NCI-H82 (cell line): Measurements from ENCODE around the gene ETF1.

Experiments used
- DNase-seq: peaks from one replicate; lab custom pipeline; 2025; lab: John Stamatoyannopoulos, UW

ETF1 gene

DNA sequence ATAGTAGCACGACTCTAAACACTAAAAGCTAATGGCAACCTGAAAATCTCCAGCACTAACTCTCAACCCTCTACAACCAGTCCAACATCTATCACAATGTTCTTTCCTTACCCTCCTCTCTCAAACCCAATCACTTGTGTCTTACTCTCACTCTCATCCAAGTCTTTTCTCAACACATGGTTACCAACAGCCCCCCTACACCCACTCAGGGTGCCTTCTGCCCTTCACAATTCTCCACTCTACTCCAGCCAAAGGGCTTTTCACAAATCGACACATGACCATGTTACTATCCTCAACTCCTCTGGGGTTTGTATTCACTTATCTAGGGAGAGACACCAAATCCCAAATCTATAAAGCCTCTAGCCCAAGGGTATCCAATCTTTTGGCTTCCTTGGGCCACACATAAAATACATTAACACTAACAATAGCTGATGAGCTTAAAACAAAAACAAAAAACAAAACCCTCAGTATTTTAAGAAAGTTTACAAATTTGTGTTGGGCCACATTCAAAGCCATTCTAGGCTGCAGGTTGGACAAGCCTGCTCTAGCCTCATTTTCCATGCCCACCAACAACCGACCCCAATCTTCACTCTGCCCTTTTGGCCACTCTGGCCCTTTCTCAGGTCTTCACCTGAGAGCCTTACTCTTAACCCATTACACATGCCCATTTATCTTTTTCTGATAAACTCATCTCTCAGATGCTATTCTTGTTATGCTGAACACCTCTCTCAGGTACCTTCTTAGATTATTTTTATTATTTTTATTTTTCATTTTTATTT lies 20.5 kb upstream of the ETF1 start:
- no peak for DNase-seq

DNA sequence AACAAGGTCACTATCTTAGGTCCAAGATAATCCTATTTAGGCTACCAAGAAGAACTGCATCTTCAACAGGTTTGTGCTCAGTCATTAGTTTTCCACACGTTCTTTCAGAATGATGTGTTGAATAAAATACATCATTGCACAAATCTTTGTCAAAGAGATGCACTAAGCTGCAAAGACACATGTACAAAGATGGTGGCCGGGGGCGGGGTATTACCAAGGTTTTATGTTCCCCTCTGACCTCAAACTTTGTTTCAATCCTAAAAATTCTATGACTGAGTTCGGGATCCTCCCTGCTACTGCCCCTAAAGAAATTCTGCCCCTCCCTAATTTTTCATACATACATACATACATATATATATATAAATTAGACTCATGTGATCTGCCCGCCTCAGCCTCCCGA lies 17.9 kb upstream of the ETF1 start:
- DNase-seq = no peak

DNA sequence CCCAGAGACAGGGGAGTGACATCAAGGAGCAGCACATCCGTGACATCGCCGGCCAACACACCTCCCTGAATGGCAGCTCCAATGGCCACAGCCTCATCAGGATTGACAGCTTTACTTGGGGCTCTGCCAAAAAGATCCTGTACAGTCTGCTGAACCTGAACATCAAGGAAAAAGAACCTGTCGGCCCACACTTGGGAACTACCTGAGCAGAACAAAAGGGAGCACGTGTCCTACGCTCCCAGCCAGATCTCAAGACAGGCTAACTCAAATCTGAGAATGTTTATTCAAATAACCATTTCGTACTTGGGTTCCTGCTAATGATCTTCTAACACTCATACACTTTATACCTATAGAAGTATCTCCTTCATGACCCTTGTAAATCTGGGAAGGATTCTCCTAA lies 16.9 kb upstream of the ETF1 start:
- no peak for DNase-seq

DNA sequence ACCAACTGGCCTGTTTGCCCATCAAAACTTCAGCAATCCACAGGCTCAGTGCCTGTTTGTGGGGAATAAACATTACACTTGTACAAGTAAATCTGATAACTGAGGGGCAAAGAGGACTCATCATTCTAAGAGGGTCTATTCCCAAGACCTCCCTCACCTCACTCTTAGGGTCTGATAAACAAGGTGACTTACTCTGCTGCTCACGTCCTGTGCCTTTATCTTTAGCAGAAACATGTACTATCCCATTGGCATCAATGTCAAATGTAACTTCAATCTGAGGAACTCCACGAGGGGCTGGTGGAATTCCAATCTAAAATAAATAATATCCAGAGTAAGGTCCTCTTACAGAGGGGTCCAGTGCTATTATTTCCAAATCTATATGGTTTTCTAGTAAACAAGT lies 14.6 kb upstream of the ETF1 start:
- DNase-seq = no peak

DNA sequence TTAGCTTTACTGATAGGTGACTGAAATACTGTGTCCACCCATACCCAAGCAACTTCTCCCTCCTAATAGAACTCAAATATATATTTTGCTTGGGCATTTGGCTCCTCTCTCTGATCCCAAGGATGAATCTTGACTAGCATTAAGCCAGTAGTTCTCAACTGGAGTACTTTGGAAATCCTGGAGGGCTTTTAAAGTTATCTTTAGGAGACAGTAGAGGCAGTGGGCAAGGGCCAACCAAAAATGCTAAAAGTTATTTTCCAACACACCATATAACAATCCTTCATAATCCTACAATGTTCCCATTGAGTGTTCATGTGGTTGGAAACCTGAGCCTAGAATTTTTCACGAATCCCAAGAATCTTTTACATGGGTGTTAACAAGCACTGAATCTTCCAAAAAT lies 11.1 kb upstream of the ETF1 start:
- no peak for DNase-seq

DNA sequence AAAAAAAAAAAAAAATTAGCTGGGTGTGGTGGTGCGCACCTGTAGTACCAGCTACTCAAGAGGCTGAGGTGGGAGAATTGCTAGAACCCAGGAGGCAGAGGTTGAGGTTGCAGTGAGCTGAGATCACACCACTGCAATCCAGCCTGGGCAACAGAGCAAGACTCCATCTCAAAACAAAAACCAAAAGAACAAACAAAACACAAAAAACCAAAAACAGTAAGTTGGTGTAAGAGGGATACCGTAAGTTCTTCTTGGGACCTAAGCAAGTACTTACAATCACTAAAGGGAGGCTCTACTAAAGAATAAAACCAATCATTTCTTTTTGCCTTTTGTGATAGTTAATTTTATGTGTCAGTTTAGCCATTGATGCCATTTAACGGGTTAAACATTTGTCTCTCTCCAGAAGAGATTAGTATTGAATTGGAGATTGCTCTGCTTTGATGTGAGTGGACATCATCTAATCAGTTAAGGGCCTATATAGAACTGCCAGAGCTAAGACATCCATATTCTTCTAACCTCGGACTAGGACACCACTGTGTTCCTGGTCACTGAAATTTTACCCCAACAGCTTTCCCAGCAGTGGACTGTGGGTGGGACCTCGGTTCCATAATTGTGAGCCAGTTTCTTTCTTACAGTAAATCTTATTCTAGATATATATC lies 10.5 kb upstream of the ETF1 start:
- no peak for DNase-seq

DNA sequence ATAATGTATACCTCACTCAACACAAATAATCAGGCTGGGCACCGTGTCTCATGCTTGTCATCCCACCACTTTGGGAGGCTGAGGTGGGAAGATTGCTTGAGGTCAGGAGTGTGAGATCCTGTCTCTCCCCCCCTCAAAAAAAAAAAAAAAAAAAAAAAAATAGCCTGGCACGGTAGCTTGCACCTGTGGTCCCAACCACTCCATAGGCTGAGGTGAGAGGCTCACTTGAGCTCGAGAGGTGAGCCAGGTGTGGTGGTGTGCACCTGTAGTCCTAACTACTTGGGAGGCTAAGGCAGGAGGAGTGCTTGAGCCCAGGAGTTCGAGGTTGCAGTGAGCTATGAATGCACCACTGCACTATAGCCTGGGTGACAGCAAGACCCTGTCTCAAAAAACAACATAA lies 9.6 kb upstream of the ETF1 start:
- no peak for DNase-seq

DNA sequence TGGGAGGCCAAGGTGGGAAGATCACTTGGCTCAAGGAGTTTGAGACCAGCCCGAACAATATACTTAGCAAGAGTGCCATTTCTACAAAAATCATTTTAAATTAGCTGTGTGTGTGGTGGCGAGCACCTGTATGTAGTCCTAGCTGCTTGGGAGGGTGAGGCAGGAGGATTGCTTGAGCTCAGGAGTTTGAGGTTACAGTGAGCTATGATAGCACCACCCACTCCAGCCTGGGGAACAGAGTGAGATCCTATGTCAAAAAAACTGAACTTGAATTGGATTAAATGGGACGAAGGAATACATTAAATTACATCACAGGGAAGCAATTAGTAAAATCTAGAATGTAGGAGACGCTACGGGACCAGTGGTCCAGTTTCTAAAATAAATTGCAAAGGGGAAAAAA lies 6.4 kb upstream of the ETF1 start:
- no peak for DNase-seq

DNA sequence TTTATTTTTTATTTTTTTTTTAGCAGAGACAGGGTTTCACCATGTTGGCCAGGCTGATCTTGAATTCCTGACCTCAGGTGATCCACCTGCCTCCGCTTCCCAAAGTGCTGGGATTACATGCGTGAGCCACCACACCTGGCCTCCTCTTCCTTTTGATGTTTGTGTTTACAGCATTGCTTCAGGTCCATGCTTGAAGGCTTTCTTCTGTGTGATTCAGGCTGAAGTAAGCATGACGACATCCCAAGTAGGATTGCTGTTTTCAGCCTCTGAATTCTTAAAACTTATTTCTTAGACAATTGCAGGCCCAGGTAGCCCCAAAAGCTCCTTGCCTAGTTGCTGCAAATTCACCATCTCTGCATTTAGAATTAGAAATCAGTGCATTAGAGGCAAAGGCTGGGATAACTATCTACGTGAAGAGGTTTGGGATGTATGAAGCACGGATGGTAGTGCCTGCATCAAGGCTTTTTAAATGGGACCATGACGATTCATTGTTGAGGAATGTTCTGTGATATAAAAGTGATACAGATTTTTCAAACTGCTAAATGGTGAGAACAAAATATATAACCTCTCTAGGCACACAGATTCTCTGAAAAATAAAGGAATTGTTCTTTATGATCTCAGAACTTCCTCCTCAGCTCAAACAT lies 3.0 kb upstream of the ETF1 start:
- DNase-seq = no peak

DNA sequence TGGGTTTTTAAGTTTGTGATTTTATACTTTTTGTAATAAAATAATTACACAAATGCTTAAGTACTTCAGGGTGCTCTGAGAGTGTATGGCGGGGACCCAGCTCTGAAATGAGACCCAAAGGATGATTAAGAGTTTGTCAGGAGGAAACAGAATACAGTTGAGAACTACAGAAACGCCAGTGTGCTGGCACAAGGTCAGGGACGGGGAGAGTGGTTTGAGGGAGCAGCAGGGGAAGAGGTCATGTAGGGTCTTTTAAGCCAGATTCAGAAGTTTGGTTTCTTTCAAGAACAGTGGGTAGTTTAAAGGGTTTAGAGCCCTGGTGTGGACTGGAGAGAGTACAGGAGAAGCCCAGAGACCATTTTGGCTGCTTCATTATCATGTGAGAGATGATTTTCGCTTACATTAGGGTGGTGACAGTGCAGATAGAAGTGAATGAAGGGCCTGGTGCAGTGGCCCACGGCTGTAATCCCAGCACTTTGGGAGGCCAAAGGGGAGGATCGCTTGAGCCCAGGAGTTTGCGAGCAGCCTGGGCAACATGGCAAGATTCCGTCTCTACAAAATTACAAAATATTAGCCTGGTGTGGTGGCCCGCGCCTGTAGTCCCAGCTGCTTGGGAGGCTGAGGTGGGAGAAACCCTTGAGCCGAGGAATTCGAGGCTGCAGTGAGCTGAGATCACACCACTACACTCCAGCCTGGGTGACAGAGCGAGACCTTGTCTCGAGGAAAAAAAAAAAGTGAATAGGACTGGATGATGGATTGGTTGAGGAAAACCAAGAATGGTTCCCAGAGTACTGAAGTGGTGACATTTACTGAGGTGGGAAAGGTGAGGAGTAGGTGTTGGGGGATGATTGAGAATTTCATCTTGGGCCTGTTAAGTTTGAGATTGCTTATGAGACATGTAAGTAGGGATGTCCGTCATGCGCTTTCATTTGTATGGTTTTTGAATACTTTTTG lies 1.4 kb upstream of the ETF1 start:
- no peak for DNase-seq

DNA sequence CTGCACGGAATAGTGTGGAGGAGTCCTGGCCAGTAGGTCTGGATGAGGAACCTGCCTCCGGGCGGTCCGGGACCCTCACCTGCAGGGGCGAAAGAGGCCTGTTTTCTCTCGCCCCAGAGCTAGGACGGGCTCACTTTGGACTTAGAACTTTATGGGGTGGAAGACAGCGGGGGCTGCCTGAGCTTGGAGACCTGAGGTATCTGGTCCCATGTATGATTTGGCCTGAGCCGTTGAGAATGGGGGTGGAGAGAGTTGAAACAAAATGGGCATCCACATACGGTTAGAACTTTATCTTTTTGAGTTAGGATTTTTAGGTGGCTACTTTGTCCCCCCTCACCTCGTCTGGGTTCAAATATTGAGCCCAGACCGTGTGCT lies 681 bp upstream of the ETF1 start:
- DNase-seq = no peak

DNA sequence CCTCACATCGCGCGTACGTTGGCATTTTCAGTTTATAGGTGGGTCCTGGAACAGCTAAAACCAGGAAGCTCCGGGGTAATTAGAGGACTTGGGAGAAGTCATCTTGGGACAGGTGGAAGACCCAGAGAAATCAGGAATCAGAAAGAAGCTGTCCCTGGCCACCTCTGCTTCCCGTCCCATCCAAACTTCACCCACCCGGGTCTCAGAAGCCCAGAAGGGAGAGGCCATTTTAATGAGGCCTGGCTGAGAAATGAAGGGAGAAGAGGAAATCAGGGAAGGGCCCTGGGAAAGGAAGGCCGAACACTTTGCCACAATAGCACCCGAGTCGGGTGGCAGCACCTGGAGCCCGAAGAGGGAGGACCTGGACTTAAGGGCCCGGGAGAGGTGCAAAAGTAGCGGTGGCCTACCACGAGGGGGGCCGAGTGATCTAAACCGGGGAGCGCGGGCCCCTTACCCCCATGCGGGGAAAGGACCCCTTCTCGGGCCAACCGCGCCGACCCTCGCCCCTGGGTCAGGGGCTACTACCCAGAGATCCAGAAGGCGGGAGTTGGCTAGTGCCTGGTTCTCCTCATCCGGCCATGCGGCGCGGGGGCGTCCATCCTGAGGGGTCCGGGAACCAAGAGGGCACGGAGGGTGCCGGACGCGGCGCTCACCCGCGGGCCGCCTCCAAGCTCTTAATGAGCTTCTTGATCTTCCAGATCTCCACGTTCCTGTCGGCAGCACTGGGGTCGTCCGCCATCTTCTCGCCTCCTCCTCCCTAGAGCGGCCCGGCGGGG lies 668 bp downstream of the ETF1 start:
- no peak for DNase-seq

DNA sequence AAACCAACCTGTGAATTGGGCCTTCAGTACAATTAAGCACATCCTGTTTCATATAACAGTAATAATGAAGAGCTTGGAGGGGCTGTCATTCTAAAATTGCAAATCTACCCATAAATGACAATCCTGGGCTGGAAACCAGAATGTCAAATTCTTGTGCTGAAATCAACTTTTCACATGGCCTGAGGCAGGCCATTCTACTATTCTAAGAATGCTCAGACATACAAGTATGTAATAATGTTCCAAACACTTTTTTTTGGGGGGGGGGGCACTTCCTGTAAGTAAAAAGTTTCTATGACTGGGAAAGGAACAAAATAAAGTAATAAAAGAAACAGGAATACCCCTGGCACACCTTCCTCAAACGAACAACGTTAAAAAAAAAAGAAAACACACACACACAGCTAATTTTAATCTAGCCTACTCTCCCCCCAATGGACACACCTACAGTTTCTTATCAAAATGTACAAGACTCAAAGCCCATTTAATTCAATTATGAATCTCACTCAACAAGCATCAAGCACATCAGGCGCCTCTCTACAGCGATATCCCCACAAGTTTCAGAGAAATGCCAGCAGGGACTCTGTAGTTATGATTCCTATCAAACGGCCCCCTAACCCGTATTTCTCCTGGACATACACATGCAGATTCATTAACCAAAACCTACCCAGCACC lies 1.4 kb downstream of the ETF1 start:
- DNase-seq = no peak

DNA sequence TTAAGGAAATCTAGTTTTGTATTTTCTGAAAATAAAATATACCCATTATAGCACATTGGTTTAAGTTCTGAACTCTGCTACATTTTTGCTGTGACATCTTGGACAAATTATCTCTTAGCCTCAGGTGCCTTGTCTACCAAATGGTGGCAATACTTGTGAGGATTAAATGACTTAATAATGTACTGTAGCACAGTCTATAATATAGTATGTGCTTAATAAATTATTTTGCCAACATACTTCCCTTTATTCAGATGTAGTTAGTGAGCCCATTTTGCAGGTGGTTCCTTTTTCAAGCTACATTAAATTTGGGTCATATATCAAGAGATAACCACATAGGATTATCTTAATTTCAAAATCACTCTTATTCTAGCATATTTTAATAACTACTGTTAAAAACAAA lies 3.2 kb downstream of the ETF1 start:
- no peak for DNase-seq

DNA sequence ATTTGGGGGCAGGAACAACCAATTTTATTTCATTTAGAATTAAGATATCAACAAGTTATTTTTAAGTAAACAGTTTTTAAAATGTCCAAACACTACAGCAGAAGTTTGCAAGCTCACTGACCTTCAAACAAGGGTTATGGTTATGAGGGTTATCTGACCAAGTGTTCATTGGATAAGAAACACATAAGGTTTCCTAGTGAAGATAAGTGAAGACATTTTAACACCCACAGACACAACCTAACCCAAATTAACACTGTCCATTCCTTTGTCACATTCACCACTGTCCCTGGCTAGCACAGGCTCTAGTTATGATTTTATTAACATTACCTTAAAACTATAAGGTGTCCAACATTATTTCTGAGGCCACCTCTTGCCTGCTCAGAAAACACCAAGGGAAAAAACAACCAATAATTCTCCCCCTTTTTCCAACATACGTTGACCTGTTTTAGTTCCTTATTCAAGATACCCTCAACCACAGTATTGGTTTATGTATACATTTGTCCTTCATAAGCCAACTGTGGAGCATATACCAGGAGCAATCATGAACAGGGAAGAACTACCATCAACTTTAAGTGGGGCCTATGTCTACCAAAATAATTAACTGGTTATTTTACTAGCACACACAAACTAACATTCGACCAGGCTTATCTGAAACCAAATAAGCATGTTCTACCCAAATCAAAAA lies 4.0 kb downstream of the ETF1 start:
- DNase-seq = no peak

DNA sequence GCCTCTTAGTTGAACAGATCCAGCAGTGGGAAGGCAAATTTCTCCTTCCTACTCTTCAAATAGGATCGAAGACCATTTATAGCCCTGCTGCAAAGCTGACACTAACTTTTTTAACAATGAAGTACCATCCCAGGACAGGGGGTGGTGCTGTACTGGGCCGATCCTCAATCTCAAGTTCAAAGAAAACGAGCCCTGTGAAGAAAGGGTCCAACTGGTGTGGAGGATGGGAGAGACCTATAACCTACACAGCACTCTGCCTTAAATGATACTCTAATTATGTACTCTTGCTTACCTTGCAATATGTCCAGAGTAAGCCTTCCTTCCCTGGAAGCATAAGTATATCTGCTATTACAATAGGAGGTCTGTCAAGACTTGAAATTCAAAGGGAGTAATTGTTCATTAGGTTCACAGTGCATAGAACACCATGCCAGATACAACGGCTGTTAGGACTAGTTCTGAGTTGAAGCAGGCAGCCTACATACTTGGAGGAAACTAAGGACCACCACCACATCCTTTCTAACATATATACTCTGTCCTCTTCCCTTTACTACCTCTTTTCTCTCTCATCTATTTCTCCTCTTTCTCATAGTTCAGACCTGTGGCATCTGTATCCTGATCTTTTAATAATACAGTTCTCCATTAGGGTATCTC lies 6.2 kb downstream of the ETF1 start:
- DNase-seq = no peak

DNA sequence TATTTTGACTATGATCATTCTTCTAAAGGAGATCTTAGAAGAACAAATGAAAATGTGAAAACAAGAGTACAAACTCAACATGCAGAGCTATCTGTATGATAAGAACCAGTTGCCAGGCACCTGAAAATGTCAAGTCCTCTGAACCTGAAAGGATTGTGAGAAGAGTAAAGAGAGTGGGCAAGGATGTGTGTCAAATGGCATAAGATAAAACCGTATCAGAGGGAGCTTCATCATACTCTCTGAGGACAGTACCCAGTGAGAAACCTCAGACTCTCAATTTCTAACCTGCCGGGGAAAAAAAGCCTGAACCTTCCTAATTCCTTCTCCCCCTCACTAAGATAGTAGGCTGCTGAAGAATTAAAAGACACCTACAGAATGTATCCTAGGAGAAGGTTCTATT lies 6.8 kb downstream of the ETF1 start:
- no peak for DNase-seq

DNA sequence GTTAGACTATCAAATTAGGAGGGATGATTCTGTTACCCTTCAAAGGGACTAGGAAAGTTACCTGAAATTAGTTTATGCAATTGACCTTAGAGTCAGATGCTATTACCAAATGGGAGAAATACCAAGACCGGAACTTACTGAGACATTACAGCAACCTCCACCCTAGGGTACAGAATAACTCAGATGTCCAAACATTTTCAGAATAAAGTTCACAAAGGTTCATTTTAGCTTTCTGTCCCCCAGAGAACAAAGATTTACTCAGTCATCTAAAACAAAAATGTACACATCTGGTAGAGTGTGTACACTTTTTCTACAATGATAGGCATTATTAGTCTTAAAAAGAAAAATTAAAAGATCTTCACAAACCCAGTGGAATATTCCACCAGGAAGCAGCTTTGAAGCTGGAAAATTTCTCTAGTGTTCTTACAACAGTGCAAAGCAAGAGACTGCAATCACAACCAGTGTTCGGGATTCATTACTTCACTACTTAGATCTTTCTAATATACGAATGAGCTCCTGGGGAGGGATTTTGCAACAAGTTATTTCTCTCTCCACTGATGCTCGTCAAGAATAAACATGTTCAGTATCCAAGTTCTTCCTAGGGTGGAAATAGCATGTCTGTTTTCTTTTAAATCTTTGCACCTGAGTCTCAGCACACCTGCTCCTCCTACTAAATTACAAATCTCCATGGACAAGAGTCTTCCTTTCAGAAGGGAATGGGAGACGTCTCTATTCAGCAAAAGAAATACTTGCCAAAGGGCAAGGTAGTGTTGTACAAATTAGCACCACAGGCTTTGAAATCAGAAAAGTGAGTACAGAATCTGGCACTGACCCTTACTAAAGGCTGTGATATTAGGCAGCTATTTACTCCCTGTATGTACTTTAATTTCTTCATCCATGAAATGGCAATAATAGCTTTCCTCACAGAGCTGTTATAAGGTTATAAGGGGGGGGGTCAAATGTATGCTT lies 8.8 kb downstream of the ETF1 start:
- DNase-seq = no peak

DNA sequence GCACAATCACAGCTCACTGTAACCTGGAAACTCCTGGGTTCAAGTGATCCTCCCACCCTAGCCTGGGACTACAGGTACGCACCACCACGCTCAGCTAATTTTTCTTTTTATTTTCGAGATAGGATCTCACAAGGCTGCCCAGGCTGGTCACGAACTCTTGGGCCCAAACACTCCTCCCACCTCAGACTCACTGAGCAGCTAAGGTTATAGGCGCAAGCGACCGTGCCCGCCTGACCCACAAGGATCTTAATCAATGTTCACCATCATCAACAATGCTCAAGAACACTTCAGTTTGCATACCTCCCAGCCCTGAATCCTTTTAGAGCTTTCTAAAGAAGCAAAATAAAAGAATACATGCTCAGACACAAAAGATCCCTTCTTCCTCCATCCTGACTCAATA lies 13.2 kb downstream of the ETF1 start:
- DNase-seq = no peak
